Liver (tissue), 9 donors: Measurements from ENCODE around the gene EGFLAM. TPM values are rescaled to one million over a fixed set of nuclear protein-coding genes. Genes with fewer than 3 reads are reported as not detected.

ENCODE experiments used
- DNase-seq: peaks from one replicate; pipeline ENCODE4 v3.0.0-alpha.2; 2017; ENCODE audit warnings: low spot score
- H3K27ac ChIP-seq, 2 donors: one replicate each; pipeline ENCODE4 v1.7.0; 2013; ENCODE audit warnings: inconsistent platforms in 2 of 2, low read length in 2 of 2, control low read depth in 1 of 2, low read depth in 1 of 2, mild to moderate bottlenecking in 1 of 2
- H3K27me3 ChIP-seq, 4 donors: one replicate each; pipeline versions ENCODE4 v1.6.1 to v1.7.0; 2013; ENCODE audit warnings: low read length in 3 of 4, inconsistent platforms in 1 of 4, mild to moderate bottlenecking in 1 of 4, moderate library complexity in 1 of 4; ENCODE audit not compliant: control insufficient read depth in 4 of 4, insufficient read depth in 4 of 4
- H3K36me3 ChIP-seq, 4 donors: one replicate each; pipeline versions ENCODE4 v1.6.1 to v1.7.0; 2013; ENCODE audit warnings: low read length in 3 of 4, mild to moderate bottlenecking in 3 of 4, low read depth in 1 of 4, moderate library complexity in 1 of 4; ENCODE audit not compliant: control insufficient read depth in 4 of 4, insufficient read depth in 3 of 4
- H3K4me1 ChIP-seq, 4 donors: one replicate each; pipeline versions ENCODE4 v1.6.1 to v1.7.0; 2013; ENCODE audit warnings: low read length in 3 of 4, mild to moderate bottlenecking in 3 of 4, moderate library complexity in 1 of 4; ENCODE audit not compliant: control insufficient read depth in 4 of 4, insufficient read depth in 4 of 4
- H3K4me3 ChIP-seq, 3 donors: one replicate each; pipeline versions ENCODE4 v1.6.1 to v1.7.0; 2013; ENCODE audit warnings: low read length in 3 of 3, control low read depth in 1 of 3, low read depth in 1 of 3, mild to moderate bottlenecking in 1 of 3
- H3K9ac ChIP-seq, 2 donors: one replicate each; pipeline ENCODE4 v1.7.0; 2013; ENCODE audit warnings: low read length in 2 of 2, mild to moderate bottlenecking in 2 of 2, moderate library complexity in 2 of 2, control low read depth in 1 of 2, low read depth in 1 of 2
- H3K9me3 ChIP-seq, 4 donors: one replicate each; pipeline versions ENCODE4 v1.6.1 to v1.7.0; 2013; ENCODE audit warnings: low read length in 3 of 4; ENCODE audit not compliant: control insufficient read depth in 4 of 4
- EGR1 ChIP-seq, 2 donors: IDR thresholded peaks; 2 replicates each; pipeline ENCODE4 v1.6.1; 2016 to 2018; ENCODE audit warnings: antibody characterized with exemption in 2 of 2, low read depth in 2 of 2
- FOXA2 ChIP-seq: IDR thresholded peaks from 2 replicates; pipeline ENCODE4 v1.6.1; 2016; ENCODE audit warnings: antibody characterized with exemption
- HNF4A ChIP-seq, 2 donors: conservative IDR thresholded peaks; 2 replicates each; pipeline ENCODE4 v1.6.1; 2016; ENCODE audit warnings: antibody characterized with exemption in 2 of 2, mild to moderate bottlenecking in 2 of 2
- HNF4G ChIP-seq: IDR thresholded peaks from 2 replicates; pipeline ENCODE4 v1.6.1; 2016; ENCODE audit warnings: antibody characterized with exemption
- JUND ChIP-seq, 2 donors: IDR thresholded peaks; 2 replicates each; pipeline ENCODE4 v1.6.1; 2016; ENCODE audit warnings: antibody characterized with exemption in 2 of 2
- RAD21 ChIP-seq, 2 donors: IDR thresholded peaks; 2 replicates each; pipeline ENCODE4 v1.6.1; 2016; ENCODE audit warnings: antibody characterized with exemption in 2 of 2, mild to moderate bottlenecking in 2 of 2
- TAF1 ChIP-seq: conservative IDR thresholded peaks from 2 replicates; pipeline ENCODE4 v1.6.1; 2016; ENCODE audit warnings: antibody characterized with exemption, mild to moderate bottlenecking
- YY1 ChIP-seq: IDR thresholded peaks from 2 replicates; pipeline ENCODE4 v1.6.1; 2016; ENCODE audit warnings: antibody characterized with exemption, mild to moderate bottlenecking
- WGBS: extraction: QIAGEN DNeasy Blood & Tissue Kit; methylation state at CpG from one replicate; pipeline ENCODE4 v1.1.7; 2013; 5-methylcytosine and 5-hydroxymethylcytosine counted together
- polyA plus RNA-seq, 2 donors: library from polyadenylated mRNA; stranded (reverse) in 1 of 2; unstranded in 1 of 2; fragments of 200-250 nt in 1 of 2; fragments of >200 nt in 1 of 2; fragmentation: Nextera tagmentation in 1 of 2; extraction: Ambion mirVana in 1 of 2; gene quantifications; one replicate each; pipeline versions ENCODE4 v1.2.1 to v1.2.3, GENCODE V29; 2013 to 2015
- total RNA-seq, 2 donors: library from RNA; depleted of rRNA; stranded (reverse); fragments of >200 nt; gene quantifications; one replicate each; pipeline ENCODE4 v1.2.3, GENCODE V29; 2014
- TF ChIP-seq, protein P1 (sequence below): IDR thresholded peaks from 2 replicates; pipeline ENCODE4 v1.6.1; 2016; ENCODE audit warnings: antibody characterized with exemption
- TF ChIP-seq, protein P2 (sequence below): IDR thresholded peaks from 2 replicates; pipeline ENCODE4 v1.6.1; 2016; ENCODE audit warnings: antibody characterized with exemption, mild to moderate bottlenecking
- donor health status: healthy.
- donor health status: healthy.
- donor health status: healthy.
- donor health status: healthy.
- donor health status: healthy.

Gene EGFLAM
- total and polyA plus RNA-seq, 4 donors = 1.1 to 4.9 (median 1.9) TPM

- H3K36me3 ChIP-seq = no peaks in the 10 kb centered on the region
- no peak overlapping the region for H3K27ac ChIP-seq
- no peaks in the 10 kb centered on the region for H3K9me3 ChIP-seq
- H3K4me1 ChIP-seq = no peaks in the 10 kb centered on the region
- H3K4me3 ChIP-seq = no peak overlapping the region
- H3K9ac ChIP-seq = no peak overlapping the region
- TF ChIP-seq HNF4G (no peak), TAF1 (no peak)
- TF ChIP-seq, protein P1, sequence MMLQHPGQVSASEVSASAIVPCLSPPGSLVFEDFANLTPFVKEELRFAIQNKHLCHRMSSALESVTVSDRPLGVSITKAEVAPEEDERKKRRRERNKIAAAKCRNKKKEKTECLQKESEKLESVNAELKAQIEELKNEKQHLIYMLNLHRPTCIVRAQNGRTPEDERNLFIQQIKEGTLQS = no peak
- 88% methylated on average over 4 of the region's 4 CpGs for WGBS
- H3K27me3 ChIP-seq = peaks cover 0 to 4% (median under 1%) of the 10 kb centered on the region in 4 donors
- DNase-seq = no peak
These were observed 86.5 kb downstream of the EGFLAM start for GRCh38 chr5:38344891-38345290.

GRCh38 chr5:38346593-38346992 lies 88.2 kb downstream of the EGFLAM start:
- no peak for DNase-seq
- Histone ChIP-seq H3K27me3 (no peaks in the 10 kb centered on the region), H3K27ac (no peak overlapping the region), H3K9ac (no peak overlapping the region), H3K4me1 (no peaks in the 10 kb centered on the region), H3K4me3 (no peak overlapping the region), H3K9me3 (no peaks in the 10 kb centered on the region), H3K36me3 (no peaks in the 10 kb centered on the region)
- TF ChIP-seq JUND (IDR thresholded peaks at IDR 0.05) = no peak
- no peak for TF ChIP-seq HNF4A (conservative IDR thresholded peaks at IDR 0.05)
- TF ChIP-seq RAD21 (IDR thresholded peaks at IDR 0.05) = no peak
- TF ChIP-seq, protein P1 = no peak
- TF ChIP-seq, protein P2, sequence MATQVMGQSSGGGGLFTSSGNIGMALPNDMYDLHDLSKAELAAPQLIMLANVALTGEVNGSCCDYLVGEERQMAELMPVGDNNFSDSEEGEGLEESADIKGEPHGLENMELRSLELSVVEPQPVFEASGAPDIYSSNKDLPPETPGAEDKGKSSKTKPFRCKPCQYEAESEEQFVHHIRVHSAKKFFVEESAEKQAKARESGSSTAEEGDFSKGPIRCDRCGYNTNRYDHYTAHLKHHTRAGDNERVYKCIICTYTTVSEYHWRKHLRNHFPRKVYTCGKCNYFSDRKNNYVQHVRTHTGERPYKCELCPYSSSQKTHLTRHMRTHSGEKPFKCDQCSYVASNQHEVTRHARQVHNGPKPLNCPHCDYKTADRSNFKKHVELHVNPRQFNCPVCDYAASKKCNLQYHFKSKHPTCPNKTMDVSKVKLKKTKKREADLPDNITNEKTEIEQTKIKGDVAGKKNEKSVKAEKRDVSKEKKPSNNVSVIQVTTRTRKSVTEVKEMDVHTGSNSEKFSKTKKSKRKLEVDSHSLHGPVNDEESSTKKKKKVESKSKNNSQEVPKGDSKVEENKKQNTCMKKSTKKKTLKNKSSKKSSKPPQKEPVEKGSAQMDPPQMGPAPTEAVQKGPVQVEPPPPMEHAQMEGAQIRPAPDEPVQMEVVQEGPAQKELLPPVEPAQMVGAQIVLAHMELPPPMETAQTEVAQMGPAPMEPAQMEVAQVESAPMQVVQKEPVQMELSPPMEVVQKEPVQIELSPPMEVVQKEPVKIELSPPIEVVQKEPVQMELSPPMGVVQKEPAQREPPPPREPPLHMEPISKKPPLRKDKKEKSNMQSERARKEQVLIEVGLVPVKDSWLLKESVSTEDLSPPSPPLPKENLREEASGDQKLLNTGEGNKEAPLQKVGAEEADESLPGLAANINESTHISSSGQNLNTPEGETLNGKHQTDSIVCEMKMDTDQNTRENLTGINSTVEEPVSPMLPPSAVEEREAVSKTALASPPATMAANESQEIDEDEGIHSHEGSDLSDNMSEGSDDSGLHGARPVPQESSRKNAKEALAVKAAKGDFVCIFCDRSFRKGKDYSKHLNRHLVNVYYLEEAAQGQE = no peak
- no peak for TF ChIP-seq EGR1 (IDR thresholded peaks at IDR 0.05; ENCODE audit: low read depth in 2 of 2)
- WGBS = 95% methylated on average over 2 of the region's 2 CpGs

DNA sequence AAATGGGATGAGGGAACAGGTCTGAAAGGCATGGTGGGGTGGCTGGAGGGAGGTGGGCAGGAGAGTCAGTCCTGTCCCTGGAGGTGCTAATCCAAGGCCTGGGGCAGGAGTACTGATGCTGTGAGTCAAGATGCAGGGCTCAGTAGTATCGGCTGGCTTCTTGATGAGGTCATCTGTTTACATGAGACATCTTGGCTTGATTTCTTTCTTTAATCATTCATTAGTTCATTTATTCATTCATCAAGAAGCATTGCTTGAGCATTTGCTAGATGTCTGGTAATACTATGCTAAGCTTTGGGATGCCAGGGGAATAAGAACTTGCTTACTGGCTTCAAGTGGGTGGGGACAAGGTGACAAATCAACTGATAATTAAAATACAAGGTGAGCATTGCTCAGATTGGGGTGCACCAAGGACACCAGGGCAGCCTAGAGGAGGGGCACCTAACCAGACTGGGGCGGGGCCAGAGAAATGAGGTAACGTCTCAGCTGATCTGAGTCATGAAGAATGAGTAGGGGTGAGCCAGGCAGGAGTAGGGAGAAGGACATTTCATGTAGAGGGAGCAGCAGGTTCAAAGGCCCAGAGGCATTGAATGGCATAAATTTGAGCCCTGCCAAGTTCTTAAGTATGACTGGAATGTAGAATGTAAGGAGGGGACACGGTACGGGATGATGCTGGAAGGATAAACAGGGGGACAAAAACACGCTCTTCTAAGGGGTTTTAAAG lies 88.8 kb downstream of the EGFLAM start:
- no peak overlapping the region for H3K4me3 ChIP-seq
- WGBS = 91% methylated on average over 6 of the region's 6 CpGs
- no peak for TF ChIP-seq FOXA2
- TF ChIP-seq YY1 = no peak
- no peaks in the 10 kb centered on the region for H3K27me3 ChIP-seq
- no peaks in the 10 kb centered on the region for H3K9me3 ChIP-seq
- H3K36me3 ChIP-seq = no peaks in the 10 kb centered on the region
- no peaks in the 10 kb centered on the region for H3K4me1 ChIP-seq
- DNase-seq = no peak
- no peak overlapping the region for H3K9ac ChIP-seq
- no peak overlapping the region for H3K27ac ChIP-seq
